ENCODE measurements around the gene LGMN.

LGMN gene

DNA sequence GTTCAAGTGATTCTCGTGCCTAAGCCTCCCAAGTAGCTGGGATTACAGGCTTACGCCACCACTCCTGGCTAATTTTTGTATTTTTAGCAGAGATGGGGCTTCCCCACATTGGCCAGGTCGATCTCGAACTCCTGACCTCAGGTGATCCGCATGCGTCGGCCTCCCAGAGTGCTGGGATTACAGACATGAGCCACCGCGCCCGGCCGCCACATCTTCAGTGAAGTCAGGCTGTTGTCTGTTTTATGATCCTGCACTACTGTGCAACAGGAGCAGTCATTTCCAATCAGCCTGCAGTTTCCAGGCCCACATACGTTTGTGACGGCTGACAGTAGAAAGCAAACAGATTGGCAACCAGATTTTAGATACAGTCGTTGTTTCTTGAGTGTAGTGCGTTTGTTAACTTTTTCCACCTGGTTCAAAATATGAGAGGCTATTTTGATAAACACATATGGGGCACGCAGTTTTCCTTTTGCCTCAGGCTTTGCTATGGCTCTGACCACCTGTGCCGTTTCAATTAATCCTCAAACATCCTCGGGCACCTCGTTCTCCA is 74.8 kb downstream of the LGMN start:
- no peak for DNase-seq

DNA sequence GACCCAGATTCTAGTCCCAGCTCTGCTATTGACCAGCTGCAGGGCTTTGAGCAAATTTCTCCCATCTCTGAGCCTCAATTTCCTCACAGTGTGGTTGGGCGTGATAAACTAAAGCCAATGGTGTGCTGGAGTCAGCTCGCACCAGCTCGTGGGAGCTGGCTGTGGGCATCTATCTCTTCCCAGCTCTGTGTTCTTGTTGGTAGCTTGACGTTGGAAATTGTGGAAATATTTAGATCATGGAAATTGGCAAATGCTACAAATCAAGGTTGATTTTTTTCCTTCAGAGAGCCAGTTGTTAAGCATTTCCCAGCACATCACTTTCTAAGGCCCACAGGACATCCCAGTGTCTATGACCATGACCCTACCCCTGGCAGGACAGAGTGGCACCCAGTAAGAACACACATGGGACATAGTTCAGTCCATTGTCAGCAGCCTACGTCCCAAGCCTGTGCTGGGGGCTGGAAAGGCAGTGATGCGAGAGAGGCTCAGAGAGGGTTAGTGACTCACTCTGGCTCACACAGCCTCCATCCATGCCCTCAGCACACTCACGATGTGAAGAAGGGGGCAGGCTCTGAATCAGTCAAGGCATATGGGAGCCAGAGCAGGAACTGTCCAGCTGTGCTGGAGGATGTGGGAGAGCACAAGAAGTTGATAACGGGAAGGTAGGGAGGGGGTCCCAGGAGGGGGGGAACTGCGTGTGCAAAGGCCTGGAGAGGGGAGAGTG is 77.6 kb downstream of the LGMN start:
- no peak for DNase-seq

DNA sequence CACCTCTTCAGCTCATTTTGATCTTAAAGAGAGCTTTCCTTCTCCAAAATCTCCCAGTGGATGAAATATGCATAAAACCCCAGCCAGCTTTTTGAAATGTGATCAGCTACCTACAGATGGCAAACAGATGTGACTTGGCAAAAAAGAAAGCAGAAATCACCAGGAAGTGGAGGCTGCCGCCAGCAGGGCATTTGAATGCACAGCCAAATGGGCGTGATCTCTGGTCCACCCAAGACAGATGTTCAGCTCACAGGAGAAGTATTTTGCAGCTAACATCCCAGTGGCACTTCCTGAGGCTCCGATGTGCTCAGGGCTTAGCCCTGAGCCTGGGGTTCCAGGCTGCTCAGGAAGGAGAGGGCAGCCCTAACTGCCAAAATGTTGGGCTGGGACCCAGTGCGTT is 78.3 kb downstream of the LGMN start:
- no peak for DNase-seq

DNA sequence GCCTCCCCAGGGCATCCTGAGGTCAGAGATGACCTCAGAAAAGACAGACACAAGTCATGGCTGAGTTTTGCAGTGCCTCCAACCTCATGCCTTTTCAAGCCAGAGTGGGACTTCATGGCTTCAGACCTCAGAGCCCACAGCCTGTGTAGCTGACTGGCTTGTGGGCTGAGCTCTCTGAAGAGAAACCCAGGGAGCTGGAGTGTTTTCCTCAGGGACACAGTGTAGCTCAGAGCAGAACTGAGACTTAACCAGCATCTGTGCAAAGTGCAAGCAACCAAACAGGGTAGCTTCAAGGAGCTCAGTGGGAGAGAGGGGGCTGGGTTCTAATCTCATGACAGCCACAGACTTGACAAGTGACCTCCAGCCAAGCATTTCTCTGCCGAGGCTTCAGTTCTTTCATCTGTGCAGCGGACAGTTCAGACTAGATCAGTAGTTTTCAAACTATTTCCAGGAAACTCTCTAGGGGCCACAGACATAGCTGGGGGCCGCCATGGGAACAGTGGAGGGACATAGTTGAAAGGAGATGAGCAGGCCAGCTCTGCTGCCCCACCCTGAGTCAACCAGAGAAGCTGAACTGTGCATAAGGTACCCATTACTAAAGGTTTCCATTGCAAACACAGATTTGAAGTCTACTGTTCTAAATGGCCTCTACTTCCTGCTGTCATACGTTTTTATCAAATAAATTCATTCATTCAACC is 80.0 kb downstream of the LGMN start:
- no peak for DNase-seq

DNA sequence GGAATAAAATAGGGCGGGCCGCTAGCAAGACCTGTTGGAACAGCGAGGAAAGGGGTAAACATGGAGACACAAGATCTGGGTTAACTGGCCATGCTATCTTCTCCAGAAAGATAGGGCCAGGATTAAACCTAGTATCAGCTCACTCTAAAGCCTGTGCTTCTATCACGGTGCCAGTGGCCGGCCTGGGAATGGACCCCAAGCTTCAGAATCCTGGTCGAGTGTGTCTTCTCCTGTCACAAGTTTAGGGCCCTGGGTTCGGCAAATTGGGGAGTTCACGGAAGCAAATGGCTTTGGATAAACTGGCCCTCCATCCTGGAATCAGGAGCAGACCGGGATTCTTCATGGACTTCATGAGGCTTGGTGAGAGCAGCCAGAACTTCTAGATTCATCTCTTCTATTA is 82.2 kb downstream of the LGMN start:
- DNase-seq, result no peak

DNA sequence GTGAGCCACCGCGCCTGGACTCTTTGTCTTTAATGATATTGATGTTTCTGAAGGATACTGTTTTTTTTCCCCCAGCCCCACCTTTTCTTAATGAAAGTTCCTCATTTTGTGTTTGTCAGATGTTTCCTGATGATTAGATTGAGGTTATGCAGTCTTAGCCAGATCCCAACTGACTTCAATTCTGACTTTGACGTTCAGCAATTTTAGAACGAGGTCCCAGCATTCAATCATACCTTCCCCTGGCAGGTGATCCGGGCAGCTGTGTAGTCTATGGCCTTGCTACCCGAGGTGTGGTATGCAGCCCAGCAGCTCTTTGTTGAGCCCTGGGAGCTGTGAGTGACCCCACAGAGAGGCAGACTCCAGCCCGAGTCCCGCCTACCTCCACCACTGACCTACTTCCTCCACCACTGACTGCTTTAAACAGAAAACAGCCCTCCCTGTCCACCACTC is 82.7 kb downstream of the LGMN start:
- no peak for DNase-seq

DNA sequence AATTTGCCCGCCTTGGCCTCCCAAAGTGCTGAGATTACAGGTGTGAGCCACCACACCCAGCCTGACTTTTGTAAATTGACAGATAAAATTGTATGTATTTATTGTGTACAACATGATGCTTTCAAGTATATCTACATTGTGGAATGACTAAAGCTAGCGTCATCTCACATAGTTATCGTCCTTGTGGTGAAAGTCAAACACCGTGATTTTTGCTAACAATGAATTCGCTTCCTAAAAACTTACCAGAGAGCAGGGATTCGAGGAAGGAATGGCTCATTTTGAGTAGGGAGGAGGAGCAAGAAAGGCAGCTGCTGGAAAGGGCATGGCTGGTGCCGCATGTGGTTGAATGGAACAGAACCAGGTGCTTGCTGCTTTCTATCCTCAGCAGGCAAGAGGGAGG is 85.4 kb downstream of the LGMN start:
- DNase-seq, result no peak

DNA sequence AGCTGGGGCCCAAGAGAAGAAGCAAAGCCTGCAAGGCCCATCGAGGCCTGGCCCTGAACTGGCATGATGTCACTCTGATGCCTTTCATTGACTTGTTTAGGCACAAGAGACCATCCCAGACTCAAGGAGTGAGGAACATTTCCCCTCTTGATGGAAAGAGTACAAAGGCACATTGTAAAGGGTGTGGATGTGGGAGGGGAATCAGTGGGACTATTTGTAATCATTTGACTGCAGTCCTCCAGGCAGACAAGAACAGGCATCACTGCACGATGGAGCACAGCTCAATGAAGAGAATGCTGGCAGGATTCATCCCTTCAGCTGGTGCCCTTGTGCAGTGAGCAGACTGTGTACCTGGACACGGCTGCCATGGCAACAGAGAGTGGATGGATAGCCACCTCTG is 87.9 kb downstream of the LGMN start:
- no peak for DNase-seq

DNA sequence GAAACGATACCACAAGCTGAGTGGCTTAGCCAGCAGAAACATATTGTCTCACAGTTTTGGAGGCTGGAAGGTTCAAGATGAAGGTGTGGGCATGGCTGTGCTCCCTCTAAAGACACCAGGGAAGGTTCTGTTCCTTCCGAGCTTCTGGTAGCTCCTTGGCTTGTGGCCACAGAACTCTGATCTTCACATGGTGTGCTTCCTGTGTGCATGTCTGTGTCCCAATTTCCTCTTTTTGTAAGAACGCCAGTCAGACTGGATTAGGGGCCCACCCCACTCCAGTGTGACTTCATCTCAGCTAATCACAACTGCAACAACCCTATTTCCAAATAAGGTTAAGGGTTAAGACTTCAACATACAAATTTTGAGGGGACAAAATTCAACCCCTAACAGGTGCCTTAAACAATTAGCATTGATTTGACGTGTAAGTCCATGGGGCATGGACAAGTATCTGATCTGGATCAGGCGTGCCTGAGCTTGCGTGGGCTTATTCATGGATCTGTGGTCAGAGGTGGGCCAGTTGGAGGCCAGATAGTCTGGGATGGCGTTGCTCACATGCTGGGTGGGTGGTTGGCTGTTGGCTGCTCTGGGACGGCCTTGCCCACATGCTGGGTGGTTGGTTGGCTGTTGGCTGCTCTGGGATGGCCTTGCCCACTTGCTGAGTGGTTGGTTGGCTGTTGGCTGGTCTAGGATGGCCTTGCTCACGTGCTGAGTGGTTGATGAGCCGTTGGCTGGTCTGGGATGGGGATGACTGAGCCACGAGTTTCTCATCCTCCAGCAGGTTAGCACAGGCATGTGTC is 88.5 kb downstream of the LGMN start:
- no peak for DNase-seq

DNA sequence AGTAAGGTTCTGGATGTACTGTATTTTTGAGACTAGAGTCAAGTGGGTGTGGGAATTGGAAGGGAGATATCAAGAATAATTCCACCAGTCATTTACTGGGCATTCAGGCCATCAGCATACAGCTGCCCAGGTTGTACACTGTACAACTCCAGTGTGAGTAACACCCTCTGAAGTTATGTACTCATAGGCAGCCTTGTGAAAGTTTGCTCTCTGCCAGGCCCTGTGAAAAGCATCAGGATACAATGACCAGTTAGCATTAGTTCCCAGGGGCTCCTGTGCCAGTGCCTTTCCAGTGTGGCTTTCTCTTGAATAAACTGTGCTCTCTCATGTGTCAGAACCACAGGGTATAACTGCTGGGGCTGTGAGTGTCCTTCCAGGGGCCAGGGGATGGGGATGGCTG is 89.7 kb downstream of the LGMN start:
- DNase-seq, result no peak

DNA sequence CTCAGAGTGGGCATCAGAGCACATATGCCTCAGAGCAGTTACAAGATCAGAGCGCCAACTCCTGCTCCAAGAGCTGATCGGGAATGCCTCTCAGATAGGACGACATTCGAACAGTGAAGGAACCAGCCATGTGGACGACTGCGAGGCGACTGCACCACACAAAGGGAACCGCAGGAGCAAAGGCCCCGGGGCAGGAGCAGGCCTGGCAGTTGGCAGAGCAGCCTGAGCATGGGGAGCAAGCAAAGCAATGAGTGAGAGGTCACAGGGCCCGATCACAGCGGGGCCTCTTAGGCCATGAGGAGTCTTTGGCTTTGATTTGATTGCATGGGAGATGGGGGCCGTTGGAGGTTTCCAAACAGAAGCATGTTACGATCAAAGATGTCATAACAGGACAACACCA is 90.3 kb downstream of the LGMN start:
- DNase-seq, result no peak

DNA sequence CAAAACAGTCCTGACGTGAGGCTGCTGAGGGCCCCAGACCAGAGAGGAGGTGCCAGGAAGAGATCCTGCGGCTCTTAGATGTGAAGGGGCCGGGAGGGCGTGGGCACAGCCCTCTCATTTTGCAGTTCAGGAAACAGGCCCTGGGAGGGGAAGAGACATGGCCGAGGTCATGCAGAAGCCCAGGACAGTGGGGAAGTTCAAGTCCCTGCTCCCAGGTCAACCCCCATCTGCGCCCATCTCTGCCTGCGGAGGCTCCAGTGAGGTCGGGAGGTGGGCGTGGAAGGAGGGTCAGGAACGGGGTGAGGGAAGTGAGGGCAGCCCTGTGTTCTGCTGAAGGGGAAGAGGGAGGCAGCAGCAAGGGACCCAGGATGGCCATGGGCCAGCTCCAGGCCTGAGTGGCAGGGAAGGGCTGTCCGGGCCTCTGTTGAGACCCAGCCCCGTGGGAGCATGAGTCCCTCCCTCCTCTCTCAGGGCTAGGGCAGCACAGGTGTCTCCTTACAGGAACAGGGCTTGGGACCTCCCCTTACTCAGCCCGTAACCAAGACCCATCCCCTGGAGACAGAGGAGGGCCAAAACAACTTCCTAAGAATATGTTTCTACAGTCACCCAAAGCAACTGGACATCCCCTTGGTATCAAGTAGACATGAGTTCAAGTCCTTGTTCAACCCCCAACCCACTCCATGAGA is 90.8 kb downstream of the LGMN start:
- no peak for DNase-seq

DNA sequence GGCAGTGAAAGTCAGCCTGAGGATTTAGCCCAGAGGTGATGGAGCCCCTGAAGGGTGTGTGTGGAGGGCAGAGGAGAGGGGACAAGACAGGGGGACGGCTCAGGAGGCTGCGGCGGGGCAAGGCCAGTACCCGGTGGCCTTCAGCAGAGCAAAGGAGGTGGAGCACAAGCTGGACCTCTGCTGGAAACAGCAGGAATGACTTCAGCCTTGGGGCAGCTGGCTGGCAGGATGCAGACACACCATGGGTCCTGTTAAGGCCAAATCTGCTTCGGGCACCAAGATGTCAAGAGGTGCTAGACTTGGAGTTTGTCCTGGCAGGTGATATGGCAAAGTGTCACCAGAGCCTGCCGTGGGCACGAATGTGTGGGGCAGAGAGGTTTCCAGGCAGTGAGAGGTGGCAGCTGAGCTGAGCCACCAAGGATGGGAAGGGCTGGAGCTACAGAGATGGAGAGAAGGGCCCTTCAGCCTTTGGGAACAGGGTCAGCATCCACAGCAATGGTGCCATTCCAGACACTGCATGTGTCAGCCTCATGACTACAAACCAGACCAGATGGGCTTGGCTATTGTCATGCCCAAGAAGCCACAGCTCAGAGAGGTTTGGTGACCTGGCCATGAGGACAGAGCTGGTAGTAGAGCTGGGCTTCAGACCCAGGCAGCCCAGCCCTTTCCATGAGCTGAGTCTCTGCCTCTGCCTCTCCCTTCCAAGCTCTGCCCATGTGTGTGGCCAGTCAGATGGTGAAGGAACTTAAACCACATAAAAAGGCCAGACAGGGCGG is 91.9 kb downstream of the LGMN start:
- DNase-seq, result no peak

DNA sequence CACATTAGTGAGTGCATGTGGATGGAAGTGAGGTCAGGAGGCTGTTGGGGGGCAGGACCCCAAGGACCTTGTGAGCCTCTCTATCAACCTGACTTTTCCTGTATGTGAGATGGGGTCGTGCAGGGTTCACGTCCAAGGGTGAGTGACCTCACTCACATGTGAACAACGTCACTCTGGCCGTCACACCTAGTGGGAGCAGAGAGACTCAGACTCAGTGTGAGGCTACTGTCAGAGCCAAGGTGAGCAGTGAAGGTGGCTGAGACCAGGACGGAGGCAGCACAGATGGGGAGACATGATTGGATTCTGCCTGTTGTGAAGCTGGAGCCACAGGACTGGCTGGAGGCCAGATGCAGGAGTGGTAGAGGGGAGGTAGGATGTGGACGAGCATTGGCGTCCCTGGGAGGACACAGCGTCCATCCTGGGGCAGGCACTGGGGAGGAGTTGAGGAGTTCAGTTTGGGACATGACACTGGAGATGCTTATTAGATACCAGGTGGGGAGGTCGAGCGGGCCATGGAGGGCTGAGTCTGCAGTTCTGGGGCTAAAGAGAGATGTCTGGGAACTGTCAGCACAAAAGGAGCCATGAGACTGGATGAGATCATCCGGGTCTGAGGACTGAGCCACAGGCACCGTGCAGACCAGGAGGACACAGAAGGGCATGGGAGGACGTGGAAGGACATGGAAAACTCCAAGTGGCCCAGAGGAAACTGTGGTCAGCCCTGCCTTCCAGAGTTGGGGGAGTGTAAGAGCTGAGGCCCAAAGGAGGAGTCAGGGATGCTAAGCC is 92.8 kb downstream of the LGMN start:
- DNase-seq, result no peak

DNA sequence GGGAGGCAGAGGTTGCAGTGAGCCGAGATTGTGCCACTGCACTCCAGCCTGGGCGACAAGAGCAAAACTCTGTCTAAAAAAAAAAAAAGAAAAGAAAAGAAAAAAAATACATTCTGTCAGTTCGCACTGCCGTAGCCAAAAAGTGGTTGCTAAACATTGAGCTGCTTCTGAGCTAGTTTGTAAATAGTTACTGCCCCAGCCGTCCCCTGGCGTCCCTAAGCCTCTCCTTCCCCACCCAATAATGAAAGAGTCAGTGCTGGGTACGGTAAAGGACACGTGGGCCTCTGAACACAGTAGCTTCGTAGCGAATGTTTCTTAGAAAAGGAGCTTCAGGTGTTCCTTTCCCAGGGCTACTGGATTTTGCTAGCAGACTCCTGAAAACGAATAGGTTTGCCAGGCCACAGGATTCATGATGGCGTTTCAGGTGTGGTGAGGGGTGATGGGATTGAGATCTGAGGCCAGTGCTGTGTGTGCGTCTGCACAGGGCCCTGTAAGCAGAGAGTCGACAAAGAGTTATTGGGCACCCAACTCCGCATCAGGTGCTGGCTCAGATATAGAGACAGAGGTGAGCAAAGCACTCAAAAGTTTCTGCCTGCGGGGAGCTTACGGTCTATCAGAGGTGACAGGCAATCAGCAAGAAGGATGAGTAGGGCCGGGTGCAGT is 94.1 kb downstream of the LGMN start:
- no peak for DNase-seq
